Choroid plexus epithelial cell (primary cell): ENCODE data around the gene SALL3.

Experiments
- DNase-seq: peaks from one replicate; pipeline ENCODE4 v3.0.0-alpha.2; 2010; ENCODE audit warnings: low read depth
- H3K4me3 ChIP-seq: 2 replicates; pipeline ENCODE4 v1.5.1; 2011; ENCODE audit warnings: low read depth, mild to moderate bottlenecking, control low read depth, low read length, moderate library complexity
- TF ChIP-seq, protein P1 (sequence below): conservative IDR thresholded peaks from 2 replicates; pipeline ENCODE4 v1.5.1; 2011; ENCODE audit warnings: low read depth, mild to moderate bottlenecking, control low read depth, inconsistent platforms, low read length, moderate library complexity

SALL3 gene

DNA sequence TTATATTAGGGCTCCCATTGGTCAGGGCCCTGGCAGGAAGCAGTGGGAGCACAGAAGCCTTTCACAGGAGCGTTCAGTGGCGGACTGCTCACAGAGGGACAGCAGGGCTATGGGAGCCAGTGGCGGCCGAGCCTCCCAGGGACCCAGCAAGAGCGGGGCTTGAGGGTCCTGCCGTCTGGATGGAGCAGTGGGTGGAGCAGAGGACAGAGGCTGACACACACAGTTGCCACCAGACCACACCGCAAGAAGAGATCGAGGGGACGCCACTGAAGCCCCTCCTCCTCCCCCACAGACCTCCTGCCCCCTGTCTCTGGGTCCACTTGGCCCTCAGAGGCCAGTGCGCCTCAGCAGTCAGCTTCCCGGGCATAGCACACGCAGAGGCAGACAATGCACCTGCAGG is 39.3 kb downstream of the SALL3 start:
- DNase-seq = no peak
- TF ChIP-seq, protein P1, sequence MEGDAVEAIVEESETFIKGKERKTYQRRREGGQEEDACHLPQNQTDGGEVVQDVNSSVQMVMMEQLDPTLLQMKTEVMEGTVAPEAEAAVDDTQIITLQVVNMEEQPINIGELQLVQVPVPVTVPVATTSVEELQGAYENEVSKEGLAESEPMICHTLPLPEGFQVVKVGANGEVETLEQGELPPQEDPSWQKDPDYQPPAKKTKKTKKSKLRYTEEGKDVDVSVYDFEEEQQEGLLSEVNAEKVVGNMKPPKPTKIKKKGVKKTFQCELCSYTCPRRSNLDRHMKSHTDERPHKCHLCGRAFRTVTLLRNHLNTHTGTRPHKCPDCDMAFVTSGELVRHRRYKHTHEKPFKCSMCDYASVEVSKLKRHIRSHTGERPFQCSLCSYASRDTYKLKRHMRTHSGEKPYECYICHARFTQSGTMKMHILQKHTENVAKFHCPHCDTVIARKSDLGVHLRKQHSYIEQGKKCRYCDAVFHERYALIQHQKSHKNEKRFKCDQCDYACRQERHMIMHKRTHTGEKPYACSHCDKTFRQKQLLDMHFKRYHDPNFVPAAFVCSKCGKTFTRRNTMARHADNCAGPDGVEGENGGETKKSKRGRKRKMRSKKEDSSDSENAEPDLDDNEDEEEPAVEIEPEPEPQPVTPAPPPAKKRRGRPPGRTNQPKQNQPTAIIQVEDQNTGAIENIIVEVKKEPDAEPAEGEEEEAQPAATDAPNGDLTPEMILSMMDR = no peak

GRCh38 chr18:79019881-79020280 is 40.3 kb downstream of the SALL3 start:
- DNase-seq = no peak
- TF ChIP-seq, protein P1 = no peak
- H3K4me3 ChIP-seq = no peak overlapping the region

More for the DNA sequence above, 39.3 kb downstream of the SALL3 start:
- no peak overlapping the region for H3K4me3 ChIP-seq

DNA sequence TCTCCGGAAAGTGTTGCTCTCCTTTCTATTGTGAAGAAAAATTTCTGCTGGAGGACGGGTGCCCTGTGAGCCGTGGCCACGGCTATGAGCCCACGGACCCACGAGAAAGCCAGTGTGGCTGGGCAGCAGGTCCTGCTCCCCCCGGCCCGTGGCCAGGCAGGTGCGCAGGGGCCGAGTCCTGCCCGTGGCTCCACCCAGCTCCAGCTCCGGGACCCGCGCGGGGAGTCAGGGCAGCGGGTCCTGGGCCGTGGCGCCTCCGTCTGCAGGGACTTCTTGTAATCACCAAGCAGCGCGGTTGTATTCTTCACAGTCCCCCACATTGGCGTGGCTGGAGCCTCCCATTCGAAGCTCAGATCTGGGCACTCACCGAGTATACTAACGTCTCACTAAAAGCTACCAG is 43.0 kb downstream of the SALL3 start:
- DNase-seq = no peak
- TF ChIP-seq, protein P1 = no peak
- no peak overlapping the region for H3K4me3 ChIP-seq

GRCh38 chr18:79026491-79026890 is 46.9 kb downstream of the SALL3 start:
- TF ChIP-seq, protein P1 = no peak
- DNase-seq = no peak
- H3K4me3 ChIP-seq = no peak overlapping the region

- no peak for DNase-seq
- no peak overlapping the region for H3K4me3 ChIP-seq
- TF ChIP-seq, protein P1 = no peak
These were observed 51.1 kb downstream of the SALL3 start for GRCh38 chr18:79030680-79031079.

DNA sequence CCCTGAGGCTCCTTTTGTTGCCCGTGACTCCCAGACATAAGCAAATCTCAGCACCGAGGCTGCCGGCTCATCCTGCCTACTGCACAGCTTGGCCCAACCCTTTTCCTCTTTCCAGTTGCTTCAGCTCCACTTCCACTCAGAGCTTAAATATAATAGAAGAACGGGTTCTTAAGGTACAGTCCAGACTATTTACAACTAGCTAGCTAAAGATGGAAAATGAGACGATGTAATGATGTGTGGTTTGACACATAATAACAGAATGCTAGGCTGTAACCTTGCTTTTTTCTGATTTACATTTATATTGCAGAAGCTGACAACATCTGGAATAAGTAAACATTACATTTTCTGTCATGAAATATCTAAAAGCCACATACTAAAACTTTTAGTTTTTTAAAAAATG is 62.7 kb downstream of the SALL3 start:
- no peak overlapping the region for H3K4me3 ChIP-seq
- TF ChIP-seq, protein P1 = no peak
- no peak for DNase-seq

DNA sequence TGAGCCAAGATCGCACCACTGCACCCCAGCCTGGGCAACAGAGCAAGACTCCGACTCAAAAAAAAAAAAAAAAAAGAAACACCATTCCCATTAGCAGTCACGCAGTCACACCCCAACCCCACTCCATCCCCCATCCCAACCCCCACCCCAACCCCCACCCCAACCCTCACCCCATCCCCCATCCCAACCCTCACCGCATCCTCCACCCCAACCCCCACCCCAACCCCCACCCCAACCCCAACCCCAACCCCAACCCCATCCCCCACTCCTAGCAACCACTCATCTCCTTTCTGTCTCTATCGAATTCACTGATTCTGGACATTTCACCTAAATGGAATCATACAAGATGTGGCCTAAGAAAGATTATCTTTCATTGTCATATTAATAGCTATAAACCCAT is 63.7 kb downstream of the SALL3 start:
- TF ChIP-seq, protein P1 = no peak
- DNase-seq = no peak
- H3K4me3 ChIP-seq = no peak overlapping the region
